Calu3 (cell line): ENCODE results near the gene NLRP6. TPM values are rescaled to one million over a fixed set of nuclear protein-coding genes. Genes with fewer than 3 reads are reported as not detected.

Experiments
- BruUV-seq: library from RNA; stranded (reverse); fragments of 400-500 nt; replicated peaks from 2 replicates; lab custom pipeline; 2021; lab: Mats Ljungman, UMichigan
- CTCF ChIA-PET: fragments of 300-600 bp; sonication (Branson Sonifier 250); formaldehyde crosslinking; loops from one replicate; lab custom pipeline; 2022; ENCODE audit warnings: antibody characterized with exemption; lab: Charles Lee
- DNase-seq: peaks from one replicate; pipeline ENCODE4 v3.0.0; 2022
- H3K27ac Mint-ChIP-seq: one replicate; pipeline ENCODE4 v1.8.0; 2022; ENCODE audit warnings: mixed read lengths; ENCODE audit not compliant: unreplicated experiment
- H3K27me3 Mint-ChIP-seq: one replicate; pipeline ENCODE4 v1.8.0; 2022; ENCODE audit warnings: mixed read lengths; ENCODE audit not compliant: unreplicated experiment
- H3K36me3 Mint-ChIP-seq: one replicate; pipeline ENCODE4 v1.8.0; 2022; ENCODE audit warnings: mild to moderate bottlenecking, moderate library complexity, mixed read lengths; ENCODE audit not compliant: insufficient read depth, unreplicated experiment
- H3K4me1 Mint-ChIP-seq: one replicate; pipeline ENCODE4 v1.8.0; 2022; ENCODE audit warnings: mild to moderate bottlenecking, low read depth, mixed read lengths; ENCODE audit not compliant: unreplicated experiment
- H3K4me3 Mint-ChIP-seq: one replicate; pipeline ENCODE4 v1.8.0; 2022; ENCODE audit warnings: mild to moderate bottlenecking, low read depth, moderate library complexity, mixed read lengths; ENCODE audit not compliant: unreplicated experiment
- H3K9me3 Mint-ChIP-seq: one replicate; pipeline ENCODE4 v1.8.0; 2022; ENCODE audit warnings: low read depth, mixed read lengths; ENCODE audit not compliant: unreplicated experiment
- intact Hi-C: fragments of 100-400 bp; cut with micrococcal nuclease; formaldehyde crosslinking; loops from one replicate; pipeline ENCODE4 v1.10.0; 2022; ENCODE audit not compliant: unreplicated experiment
- total RNA-seq: library from RNA; stranded (reverse); gene quantifications from 2 replicates; pipeline ENCODE4 v1.2.3, GENCODE V29; 2022
- TF ChIP-seq, protein P1 (sequence below): fragments of 200-600 bp; IDR thresholded peaks from one replicate; pipeline ENCODE4 v1.8.0; 2022; ENCODE audit warnings: antibody characterized with exemption; ENCODE audit not compliant: unreplicated experiment

NLRP6 gene
- total RNA-seq, 1 experiment from 2014 or later = not detected

DNA sequence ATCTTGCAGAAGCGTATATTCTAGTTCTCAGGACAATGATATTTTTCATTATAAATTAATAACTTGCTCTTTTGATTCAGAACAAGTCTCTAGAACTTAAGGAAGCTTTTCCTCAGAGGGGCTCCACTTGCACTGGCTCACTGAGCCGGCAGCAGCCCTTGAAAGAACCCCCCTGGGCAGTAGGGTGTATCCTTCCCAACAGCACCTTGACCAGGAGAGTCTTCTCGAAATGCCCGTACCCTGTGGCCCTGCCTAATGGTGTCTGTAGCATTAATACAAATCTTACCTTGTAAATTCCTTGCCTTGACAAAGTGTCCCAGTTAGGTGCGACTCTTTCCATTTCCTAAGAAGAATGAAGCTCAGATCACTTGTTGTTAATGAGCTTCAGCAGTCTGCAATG is 27.9 kb upstream of the NLRP6 start:
- DNase-seq = no peak
- H3K4me1 Mint-ChIP-seq = no peaks in the 10 kb centered on the region
- H3K27me3 Mint-ChIP-seq = peaks cover 2% of the 10 kb centered on the region
- CTCF ChIA-PET = interaction anchor here (1.0 to 1.5 kb wide), 3 partner anchors 11 to 25 kb away, joined by 3 to 5 read pairs (median 3); no protein-coding TSS in a partner anchor
- peaks cover 58% of the 10 kb centered on the region for H3K36me3 Mint-ChIP-seq
- intact Hi-C loops = no loop called here
- no peak overlapping the region for H3K4me3 Mint-ChIP-seq
- H3K9me3 Mint-ChIP-seq = no peaks in the 10 kb centered on the region
- TF ChIP-seq, protein P1, sequence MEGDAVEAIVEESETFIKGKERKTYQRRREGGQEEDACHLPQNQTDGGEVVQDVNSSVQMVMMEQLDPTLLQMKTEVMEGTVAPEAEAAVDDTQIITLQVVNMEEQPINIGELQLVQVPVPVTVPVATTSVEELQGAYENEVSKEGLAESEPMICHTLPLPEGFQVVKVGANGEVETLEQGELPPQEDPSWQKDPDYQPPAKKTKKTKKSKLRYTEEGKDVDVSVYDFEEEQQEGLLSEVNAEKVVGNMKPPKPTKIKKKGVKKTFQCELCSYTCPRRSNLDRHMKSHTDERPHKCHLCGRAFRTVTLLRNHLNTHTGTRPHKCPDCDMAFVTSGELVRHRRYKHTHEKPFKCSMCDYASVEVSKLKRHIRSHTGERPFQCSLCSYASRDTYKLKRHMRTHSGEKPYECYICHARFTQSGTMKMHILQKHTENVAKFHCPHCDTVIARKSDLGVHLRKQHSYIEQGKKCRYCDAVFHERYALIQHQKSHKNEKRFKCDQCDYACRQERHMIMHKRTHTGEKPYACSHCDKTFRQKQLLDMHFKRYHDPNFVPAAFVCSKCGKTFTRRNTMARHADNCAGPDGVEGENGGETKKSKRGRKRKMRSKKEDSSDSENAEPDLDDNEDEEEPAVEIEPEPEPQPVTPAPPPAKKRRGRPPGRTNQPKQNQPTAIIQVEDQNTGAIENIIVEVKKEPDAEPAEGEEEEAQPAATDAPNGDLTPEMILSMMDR = no peak
- no peak overlapping the region for H3K27ac Mint-ChIP-seq
- BruUV-seq = no TSS peak

DNA sequence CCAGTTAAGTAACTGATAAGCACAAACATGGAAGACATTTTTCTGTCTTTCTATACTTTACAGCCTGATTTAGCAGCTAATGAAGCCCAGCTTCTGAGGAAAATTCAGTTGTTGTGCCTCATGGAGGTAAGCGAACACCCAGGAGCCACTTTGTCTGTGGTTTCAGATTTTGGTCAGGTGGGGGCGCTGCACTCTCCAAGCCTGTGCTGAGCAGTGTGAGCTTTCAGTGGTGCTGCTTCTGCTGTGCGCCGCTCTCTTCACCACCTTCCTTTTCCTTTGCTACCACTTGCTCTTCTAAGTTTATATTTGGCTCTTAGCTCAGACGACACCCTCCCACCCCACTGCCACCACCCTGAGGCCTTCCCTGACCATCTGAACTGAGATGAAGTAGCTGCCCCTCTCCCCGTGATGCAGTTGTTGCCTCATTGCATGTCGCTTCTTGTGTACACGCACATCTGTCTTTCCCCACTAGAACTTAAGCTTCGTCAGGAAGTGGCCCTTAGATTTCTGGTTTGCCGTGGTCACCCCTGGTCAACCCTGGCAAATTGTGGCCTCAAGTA is 27.4 kb upstream of the NLRP6 start:
- Mint-ChIP-seq H3K36me3 (peaks cover 53% of the 10 kb centered on the region), H3K27me3 (peaks cover 7% of the 10 kb centered on the region), H3K4me3 (no peak overlapping the region), H3K4me1 (no peaks in the 10 kb centered on the region), H3K9me3 (no peaks in the 10 kb centered on the region), H3K27ac (no peak overlapping the region)
- DNase-seq = peak; percentile 58
- intact Hi-C loops = no loop called here
- CTCF ChIA-PET = interaction anchor here (1.0 to 1.5 kb wide), 3 partner anchors 10 to 24 kb away, joined by 3 to 5 read pairs (median 3); no protein-coding TSS in a partner anchor
- TF ChIP-seq, protein P1 = peak; percentile 64
- no TSS peak for BruUV-seq

DNA sequence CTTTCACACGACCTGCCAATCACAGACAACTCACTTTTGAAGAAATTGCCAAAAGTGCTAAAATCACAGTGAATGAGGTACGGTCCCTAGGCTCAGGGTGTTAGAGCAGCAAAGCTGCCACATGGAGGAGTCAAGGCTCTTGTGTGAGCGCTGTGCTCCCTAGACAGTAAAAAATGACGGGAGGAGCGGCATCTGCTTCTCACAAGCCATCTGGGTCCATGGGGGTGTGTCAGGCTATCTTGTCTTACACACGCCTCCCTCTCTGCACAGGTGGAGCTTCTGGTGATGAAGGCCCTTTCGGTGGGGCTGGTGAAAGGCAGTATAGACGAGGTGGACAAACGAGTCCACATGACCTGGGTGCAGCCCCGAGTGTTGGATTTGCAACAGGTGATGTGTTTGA is 26.7 kb upstream of the NLRP6 start:
- TF ChIP-seq, protein P1 = no peak
- Mint-ChIP-seq H3K9me3 (no peaks in the 10 kb centered on the region), H3K4me3 (no peak overlapping the region), H3K36me3 (peaks cover 46% of the 10 kb centered on the region), H3K4me1 (no peaks in the 10 kb centered on the region), H3K27me3 (peaks cover 13% of the 10 kb centered on the region), H3K27ac (no peak overlapping the region)
- no peak for DNase-seq
- CTCF ChIA-PET = interaction anchor here (1.5 kb wide), 1 partner anchor 14 kb away, joined by 5 read pairs; no protein-coding TSS in a partner anchor
- intact Hi-C loops = no loop called here
- BruUV-seq = no TSS peak

DNA sequence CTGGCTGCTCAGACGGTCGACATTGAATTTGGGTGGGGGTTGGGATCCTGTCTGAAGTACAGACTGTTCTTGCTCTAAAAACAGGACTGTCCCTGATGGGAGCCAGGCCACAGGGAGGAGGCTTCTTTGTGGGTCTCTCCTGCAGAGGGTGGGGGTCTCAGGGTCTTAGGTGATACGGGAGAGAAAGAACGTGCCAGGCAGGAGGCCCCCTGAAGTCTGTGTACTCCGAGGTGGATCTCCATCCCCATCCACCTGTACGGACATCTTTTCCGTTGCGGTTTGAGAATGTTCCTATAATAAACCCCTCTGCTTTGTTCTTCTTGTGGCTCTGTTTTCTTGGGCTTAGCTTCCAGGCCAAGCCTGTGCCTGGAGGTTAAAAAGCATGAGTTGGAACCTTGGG is 25.5 kb upstream of the NLRP6 start:
- Mint-ChIP-seq H3K4me3 (no peak overlapping the region), H3K4me1 (no peaks in the 10 kb centered on the region), H3K9me3 (no peaks in the 10 kb centered on the region), H3K27ac (no peak overlapping the region), H3K27me3 (peaks cover 17% of the 10 kb centered on the region), H3K36me3 (peaks cover 43% of the 10 kb centered on the region)
- TF ChIP-seq, protein P1 = no peak
- TSS peak; percentile 68 for BruUV-seq
- CTCF ChIA-PET = interaction anchor here (0.6 kb wide), 1 partner anchor 8 kb away, joined by 3 read pairs; no protein-coding TSS in a partner anchor
- no peak for DNase-seq
- intact Hi-C loops = no loop called here
